Posterior cingulate gyrus (tissue), 11 donors: ENCODE results near the gene SNRNP25.
A peak's percentile ranks its signal among the peaks of the same experiment; 100 is the strongest.

ENCODE experiments used
- DNase-seq, 10 donors: peaks; one replicate each; pipeline versions ENCODE4 v3.0.0 to v3.0.0-alpha.2; 2020 to 2021; ENCODE audit warnings: mixed read lengths in 3 of 10
- intact Hi-C: fragments of 100-400 bp; cut with DNase I; formaldehyde crosslinking; loops from one replicate; pipeline ENCODE4 v1.15.1; 2023

Gene SNRNP25

DNA sequence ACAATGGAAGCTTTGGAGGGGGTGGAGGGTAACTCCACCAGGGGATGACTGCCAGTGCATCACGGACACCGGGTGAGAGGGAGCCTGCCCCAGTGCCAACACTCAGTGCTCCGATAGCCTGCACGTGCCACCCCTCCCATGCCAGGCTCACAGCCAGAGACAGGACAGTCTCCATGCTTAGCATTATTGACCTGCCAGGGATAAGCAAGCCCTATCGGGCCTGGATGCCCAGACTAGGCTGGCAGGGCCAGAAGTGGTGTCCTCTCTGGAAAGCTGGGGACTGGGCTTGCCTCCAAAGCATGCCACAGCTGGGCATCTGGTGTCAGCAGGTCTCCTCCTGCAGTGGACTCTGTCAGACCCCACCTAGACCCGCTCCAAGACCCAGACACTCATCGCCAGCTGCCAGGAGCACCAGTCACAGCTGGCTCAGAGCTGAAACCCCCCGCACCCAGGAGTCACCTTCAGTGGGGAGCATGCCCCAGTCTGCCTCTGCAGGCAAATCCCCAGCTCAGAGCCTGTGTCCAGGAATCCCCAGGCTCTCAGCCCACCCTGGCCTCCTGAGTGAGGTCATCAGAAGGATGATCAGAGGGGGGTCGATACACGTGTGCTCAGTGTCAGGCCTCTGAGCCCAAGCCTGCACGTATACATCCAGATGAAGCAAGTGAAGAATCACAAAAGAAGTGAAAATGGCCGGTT is 20.6 kb downstream of the SNRNP25 start:
- DNase-seq: peak in 1 of 10 donors; percentile 82
- intact Hi-C loops: no loop called here

DNA sequence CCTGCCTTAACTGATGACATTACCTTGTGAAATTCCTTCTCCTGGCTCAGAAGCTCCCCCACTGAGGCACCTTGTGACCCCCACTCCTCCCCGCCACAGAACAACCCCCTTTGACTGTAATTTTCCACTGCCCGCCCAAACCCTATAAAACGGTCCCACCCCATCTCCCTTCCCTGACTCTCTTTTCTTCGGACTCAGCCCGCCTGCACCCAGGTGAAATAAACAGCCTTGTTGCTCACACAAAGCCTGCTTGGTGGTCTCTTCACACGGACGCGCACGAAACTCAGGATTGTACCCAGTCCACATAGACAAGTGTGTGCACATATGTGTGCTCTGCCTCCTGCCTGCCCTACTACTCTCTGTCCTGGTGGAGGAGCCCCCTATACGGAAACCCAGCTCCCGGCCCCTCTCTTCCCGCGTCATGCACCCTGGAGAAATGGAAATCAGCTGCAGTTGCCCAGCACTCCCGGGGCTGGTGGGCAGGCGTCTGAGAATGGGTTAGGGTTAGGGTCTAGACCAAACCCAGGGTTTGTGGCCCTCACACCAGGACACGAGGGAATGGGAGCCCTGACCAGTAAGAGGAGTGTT is 21.2 kb downstream of the SNRNP25 start:
- no peak for DNase-seq
- intact Hi-C loops: no loop called here

DNA sequence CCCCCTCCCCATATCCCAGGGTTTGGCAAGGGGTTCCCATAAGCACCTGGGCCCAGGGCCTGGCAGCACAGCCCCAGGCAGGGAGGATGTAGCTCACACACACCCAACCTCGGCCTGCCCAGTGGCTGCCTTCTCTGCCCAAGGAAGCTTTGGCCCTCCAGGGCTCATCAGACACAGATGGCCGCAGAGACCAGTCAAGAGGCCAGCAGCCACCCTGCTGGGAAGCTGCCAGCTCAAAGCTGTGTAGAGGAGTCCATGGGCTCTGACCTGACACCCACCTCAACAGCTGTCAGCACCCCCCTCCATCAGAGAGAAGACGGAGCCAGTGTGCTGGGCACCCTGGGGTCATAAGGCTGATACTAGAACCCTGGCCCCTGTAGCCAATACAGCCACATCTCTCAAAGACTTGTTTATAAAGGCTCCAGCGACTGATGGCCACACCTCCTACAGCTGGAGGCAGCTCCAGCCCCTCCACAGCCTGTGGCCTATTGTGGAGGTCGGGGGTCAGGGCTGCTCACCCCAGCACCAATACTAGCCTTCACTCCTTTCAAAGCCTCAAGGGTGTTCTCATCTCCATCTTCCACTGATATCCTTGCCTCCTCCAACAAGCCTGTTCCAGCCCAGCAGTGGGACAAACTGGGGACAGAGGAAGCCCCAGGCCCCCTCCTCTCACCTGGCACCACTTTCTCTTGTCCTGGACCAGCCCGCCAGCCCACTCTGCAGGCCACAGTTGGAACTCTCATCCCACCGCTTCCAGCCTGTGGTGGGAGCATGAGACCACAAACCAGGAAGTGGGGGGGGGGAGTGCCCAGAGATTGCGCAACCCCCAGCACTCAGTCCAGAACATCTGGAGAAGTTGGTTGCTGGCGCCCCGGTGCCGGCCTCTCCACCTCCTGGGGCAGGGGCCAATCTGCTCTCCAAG is 22.2 kb downstream of the SNRNP25 start:
- peak in 1 of 10 donors; percentile 82 for DNase-seq
- intact Hi-C loops: no loop called here

GRCh38 chr16:76535-77272 is 23.1 kb downstream of the SNRNP25 start:
- DNase-seq: peak in 1 of 10 donors; percentile 52

DNA sequence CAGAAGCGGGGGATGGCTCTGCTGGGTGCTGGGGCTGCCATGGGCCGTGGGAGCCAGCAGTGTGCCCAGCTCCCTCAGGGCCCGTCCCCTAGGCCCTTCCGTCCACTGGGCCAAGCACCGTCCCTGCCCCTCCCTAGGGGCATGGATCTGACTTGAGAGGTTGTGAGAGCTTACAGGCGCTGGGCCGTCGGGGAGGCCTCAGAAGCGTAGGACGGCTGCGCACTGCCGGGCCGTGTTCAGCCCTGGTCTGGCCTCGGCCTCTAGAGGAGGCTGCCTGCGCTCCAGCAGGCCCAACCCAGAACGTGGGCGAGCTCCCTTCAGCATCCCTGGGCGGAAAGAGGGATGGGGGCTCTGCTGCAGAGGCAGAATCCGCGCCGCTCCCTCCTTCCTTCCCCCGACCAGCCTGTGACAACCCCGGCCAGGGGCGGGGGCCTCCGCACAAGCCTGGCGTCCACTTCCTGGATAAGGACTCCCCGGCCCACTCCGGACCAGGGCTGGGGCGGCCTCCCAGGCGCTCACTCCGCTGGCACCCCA is 23.7 kb downstream of the SNRNP25 start:
- peak in 4 of 10 donors; percentile 44 to 91 (median 86) for DNase-seq
- intact Hi-C loops: no loop called here

More at GRCh38 chr16:76535-77272, 23.1 kb downstream of the SNRNP25 start:
- intact Hi-C loops: no loop called here

DNA sequence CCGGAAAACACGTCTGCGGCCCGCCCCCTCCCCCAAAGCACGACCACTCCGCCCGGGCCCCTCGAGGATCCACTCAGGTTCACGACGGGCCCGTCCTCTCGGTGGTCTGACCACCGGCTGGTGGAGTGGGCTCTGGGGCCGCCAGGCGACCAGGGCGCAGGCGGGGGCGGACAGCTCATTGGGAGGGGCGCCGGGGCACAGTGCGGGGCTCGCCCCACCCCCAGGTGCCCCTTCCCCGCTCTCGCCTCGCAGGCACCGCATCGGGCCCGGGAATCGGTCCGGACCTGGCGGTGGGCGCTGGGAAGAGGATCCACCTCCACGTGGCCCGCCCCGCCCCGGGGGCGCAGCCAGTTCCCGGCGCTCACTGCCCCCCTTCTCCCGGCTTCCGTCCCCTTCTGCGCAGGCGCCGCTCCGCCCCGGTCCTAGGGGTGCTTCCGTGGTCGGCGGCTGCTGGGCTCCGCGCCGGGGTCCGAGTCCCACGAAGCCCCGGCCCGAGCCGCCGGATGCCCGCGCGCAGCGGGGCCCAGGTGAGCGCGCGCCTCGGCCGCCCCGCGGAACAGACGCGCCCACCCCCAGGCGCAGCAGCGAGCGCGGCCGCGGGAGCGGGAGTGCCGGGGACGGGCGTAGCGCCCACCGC is 24.3 kb downstream of the SNRNP25 start, which contains the start of gene MPG:
Gene MPG (plus strand): TSS at position 419 of the 637 bp plus-strand sequence. CDS start 85 bp downstream, at position 504.
- peak; percentile 79 to 98 (median 87) for DNase-seq
- intact Hi-C loops: no loop called here

GRCh38 chr16:78444-79150 is 25.0 kb downstream of the SNRNP25 start:
- DNase-seq: peak in 3 of 10 donors; percentile 43 to 87 (median 81)
- intact Hi-C loops: no loop called here

DNA sequence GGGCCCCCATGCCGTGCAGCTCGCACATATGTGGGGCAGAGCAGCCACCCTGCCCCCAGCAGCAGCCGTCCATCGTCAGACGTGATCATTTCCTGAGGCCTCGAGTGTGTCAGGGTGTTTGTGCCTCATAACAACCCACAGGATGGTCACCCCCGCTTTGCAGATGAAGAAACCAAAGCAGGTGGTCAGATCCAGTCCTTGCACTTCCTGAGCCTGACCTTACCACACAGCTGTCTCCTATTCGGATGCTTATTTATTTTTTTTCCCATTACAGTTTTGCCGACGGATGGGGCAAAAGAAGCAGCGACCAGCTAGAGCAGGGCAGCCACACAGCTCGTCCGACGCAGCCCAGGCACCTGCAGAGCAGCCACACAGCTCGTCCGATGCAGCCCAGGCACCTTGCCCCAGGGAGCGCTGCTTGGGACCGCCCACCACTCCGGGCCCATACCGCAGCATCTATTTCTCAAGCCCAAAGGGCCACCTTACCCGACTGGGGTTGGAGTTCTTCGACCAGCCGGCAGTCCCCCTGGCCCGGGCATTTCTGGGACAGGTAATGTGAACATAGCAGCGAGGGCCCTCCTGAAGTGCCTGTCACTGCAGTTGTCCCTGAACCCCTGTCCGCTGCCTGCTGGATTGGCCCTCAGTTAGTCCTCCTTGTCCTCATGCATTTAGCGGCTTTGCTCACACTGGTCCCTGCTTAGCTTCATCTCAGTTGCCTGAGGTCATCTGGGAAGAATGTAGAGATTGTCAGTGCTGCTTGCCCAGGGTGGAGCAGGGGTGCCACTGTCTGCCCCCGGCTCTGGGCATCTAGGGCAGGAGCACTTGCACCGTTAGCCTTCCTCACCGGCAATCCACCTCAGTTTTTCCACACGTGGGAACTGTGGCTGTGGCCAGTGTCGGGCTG is 25.8 kb downstream of the SNRNP25 start:
- intact Hi-C loops: no loop called here

GRCh38 chr16:83060-83603 is 29.5 kb downstream of the SNRNP25 start:
- DNase-seq: no peak
- intact Hi-C loops: no loop called here

More for the DNA sequence above, 25.8 kb downstream of the SNRNP25 start:
- DNase-seq: no peak

GRCh38 chr16:83781-84615 is 30.4 kb downstream of the SNRNP25 start:
- no peak for DNase-seq
- intact Hi-C loops: no loop called here

DNA sequence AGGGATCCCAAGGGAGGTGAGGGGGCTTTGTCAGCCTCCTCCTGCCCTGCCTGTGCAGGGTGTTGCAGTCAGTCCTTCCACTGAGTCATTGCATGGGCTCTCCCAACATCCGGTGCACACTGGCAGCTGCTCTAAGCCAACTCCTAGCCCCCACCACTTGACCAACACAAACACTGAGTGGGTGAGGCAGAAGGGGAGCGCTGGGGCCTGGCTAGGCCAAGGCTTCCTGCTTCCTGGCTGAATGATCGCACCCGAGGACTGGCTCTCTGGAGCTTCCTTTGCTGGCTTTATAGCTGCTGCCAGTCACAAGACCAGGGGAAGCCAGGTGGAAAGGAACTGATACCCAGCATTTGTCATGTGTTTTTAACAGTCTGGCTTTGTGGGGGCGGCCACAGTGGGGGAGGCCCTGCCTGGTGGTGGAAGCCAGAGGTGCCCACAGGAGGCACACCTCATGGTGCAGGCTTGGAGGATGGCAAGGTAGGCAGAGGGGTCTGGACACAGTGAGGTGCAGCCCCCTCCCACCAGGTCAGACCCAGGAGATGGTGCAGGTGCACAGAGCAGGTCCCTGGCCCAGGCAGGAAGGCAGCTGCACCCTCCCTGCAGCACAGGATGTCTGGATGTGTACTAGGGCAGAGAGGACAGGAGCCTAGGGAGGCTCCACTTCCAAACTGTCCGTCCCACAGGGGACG is 31.2 kb downstream of the SNRNP25 start:
- peak in 6 of 10 donors; percentile 45 to 90 (median 54) for DNase-seq
- intact Hi-C loops: no loop called here

DNA sequence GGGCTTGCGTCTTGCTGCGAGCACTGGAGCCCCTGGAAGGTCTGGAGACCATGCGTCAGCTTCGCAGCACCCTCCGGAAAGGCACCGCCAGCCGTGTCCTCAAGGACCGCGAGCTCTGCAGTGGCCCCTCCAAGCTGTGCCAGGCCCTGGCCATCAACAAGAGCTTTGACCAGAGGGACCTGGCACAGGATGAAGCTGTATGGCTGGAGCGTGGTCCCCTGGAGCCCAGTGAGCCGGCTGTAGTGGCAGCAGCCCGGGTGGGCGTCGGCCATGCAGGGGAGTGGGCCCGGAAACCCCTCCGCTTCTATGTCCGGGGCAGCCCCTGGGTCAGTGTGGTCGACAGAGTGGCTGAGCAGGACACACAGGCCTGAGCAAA is 31.8 kb downstream of the SNRNP25 start:
- intact Hi-C loops: no loop called here
- DNase-seq: no peak

DNA sequence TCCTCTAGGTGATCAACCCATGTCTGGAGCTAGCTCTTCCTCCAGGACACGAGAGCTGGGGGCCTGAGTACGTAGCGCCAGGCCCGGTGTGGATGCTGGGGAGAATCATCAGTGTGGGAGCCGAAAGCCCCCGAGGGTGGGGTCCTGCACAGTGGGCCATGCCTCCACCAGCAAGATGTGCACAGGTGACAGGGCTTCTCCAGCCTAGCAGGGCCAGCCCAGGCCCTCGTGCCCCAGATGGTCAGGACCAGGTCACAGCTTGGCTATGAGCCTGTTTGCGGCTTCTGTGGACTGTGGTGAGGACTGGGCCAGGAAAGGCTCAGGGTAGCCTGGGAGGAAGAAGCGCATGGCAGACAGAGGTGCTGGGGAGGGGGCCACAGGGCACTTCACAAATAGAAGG is 32.2 kb downstream of the SNRNP25 start:
- intact Hi-C loops: no loop called here
- DNase-seq: no peak

GRCh38 chr16:86483-86952 is 32.9 kb downstream of the SNRNP25 start:
- peak in 3 of 10 donors; percentile 65 to 88 (median 72) for DNase-seq
- intact Hi-C loops: no loop called here

DNA sequence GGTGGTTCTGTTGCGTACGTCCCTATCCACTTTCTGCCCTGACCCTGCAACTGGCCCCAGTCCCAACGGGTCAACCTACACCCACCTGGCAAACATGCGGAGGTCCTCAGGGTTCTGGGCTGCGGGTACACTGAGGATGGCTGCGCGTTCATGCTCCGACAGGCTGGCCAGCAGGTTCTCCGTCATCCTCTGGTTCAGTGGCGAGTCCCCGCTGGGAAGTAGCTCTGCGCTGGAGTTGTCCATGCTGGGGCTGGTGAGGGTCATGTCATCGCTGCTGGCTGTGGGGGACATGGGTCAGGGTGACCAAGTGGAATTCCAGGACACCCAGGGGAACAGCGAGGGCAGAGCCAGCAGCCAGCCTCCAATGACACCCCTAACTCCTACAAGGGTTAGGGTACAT is 35.0 kb downstream of the SNRNP25 start:
- intact Hi-C loops: no loop called here
- DNase-seq: no peak
